OCI-LY1 (cell line): Measurements from ENCODE around the gene TREML1.

Experiments used
- H2AFZ ChIP-seq: fragments of 200-600 bp; sonication (generic), shearing (Covaris generic); 2 replicates; pipeline ENCODE4 v1.6.0; 2014; ENCODE audit warnings: antibody characterized with exemption, mild to moderate bottlenecking, low read length
- H3F3A ChIP-seq: fragments of 200-600 bp; sonication (generic), shearing (Covaris generic); 2 replicates; pipeline ENCODE4 v1.6.0; 2014; ENCODE audit warnings: mild to moderate bottlenecking, antibody characterized with exemption, low read length, moderate library complexity; ENCODE audit not compliant: insufficient read depth
- H3K27ac ChIP-seq: fragments of 200-600 bp; sonication (generic); 2 replicates; pipeline ENCODE4 v1.5.1; 2014; ENCODE audit warnings: low read length, mixed run types, mild to moderate bottlenecking, low read depth; ENCODE audit not compliant: poor library complexity, severe bottlenecking
- H3K27me3 ChIP-seq: fragments of 200-600 bp; sonication (generic); 2 replicates; pipeline ENCODE4 v1.6.0; 2014; ENCODE audit warnings: antibody characterized with exemption, mild to moderate bottlenecking, low read length, moderate library complexity; ENCODE audit not compliant: insufficient read depth
- H3K36me3 ChIP-seq: fragments of 200-600 bp; sonication (generic); 2 replicates; pipeline ENCODE4 v1.6.1; 2014; ENCODE audit warnings: mild to moderate bottlenecking, antibody characterized with exemption, low read length, moderate library complexity, mixed read lengths; ENCODE audit not compliant: insufficient read depth
- H3K4me1 ChIP-seq: fragments of 200-600 bp; sonication (generic); 2 replicates; pipeline ENCODE4 v1.5.1; 2014; ENCODE audit warnings: mild to moderate bottlenecking, low read length, moderate library complexity; ENCODE audit not compliant: insufficient read depth, severe bottlenecking
- H3K4me2 ChIP-seq: fragments of 200-600 bp; sonication (generic), shearing (Covaris generic); 2 replicates; pipeline ENCODE4 v1.6.1; 2014; ENCODE audit warnings: low read length
- H3K4me3 ChIP-seq: fragments of 200-600 bp; sonication (generic); 2 replicates; pipeline ENCODE4 v1.5.1; 2014; ENCODE audit warnings: low read length, low read depth, mild to moderate bottlenecking, mixed read lengths; ENCODE audit not compliant: poor library complexity, severe bottlenecking
- H3K79me2 ChIP-seq: fragments of 200-600 bp; shearing (Covaris generic); 2 replicates; pipeline ENCODE4 v1.6.1; 2016; ENCODE audit warnings: mixed run types, low read length, mixed read lengths; ENCODE audit not compliant: insufficient read depth
- H3K9ac ChIP-seq: fragments of 200-600 bp; sonication (generic), shearing (Covaris generic); 2 replicates; pipeline ENCODE4 v1.6.1; 2014; ENCODE audit warnings: mild to moderate bottlenecking, low read length, mixed read lengths
- H3K9me2 ChIP-seq: fragments of 200-600 bp; sonication (generic), shearing (Covaris generic); 2 replicates; pipeline ENCODE4 v1.6.1; 2014; ENCODE audit warnings: low read depth, mild to moderate bottlenecking, low read length, mixed read lengths
- H3K9me3 ChIP-seq: fragments of 200-600 bp; shearing (Covaris generic); 2 replicates; pipeline ENCODE4 v1.6.1; 2014; ENCODE audit warnings: low read length, mixed read lengths
- H4K20me1 ChIP-seq: fragments of 200-600 bp; sonication (generic), shearing (Covaris generic); 2 replicates; pipeline ENCODE4 v1.6.0; 2016; ENCODE audit warnings: mild to moderate bottlenecking, low read length; ENCODE audit not compliant: insufficient read depth
- CTCF ChIP-seq: fragments of 200-600 bp; sonication (generic), shearing (Covaris generic); IDR thresholded peaks from 2 replicates; pipeline ENCODE4 v1.5.1; 2017; ENCODE audit warnings: mild to moderate bottlenecking, antibody characterized with exemption, low read length, moderate library complexity, mixed read lengths
- EZH2 ChIP-seq: fragments of 200-600 bp; sonication (generic), shearing (Covaris generic); IDR thresholded peaks from 2 replicates; pipeline ENCODE4 v1.8.0; 2017; ENCODE audit warnings: borderline replicate concordance, mixed run types, mild to moderate bottlenecking, antibody characterized with exemption, low read length, moderate library complexity, mixed read lengths

TREML1 gene

DNA sequence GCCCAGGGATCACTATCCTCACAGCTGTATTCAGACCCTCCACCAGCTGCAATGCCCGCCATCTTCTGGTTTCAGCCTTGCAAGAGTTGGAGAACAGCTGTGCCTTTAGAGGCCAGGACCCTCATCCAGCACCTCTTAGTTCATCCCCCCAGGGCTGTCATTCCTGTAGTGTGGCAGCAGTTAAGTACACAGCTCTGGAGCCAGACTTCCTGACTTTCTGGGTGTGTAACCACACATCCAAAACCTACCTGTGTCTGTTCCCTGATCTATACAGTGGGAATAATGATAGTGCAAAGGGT lies 9.2 kb upstream of the TREML1 start:
- Histone ChIP-seq H3F3A (no peaks in the 10 kb centered on the region), H3K79me2 (no peaks in the 10 kb centered on the region), H3K36me3 (no peaks in the 10 kb centered on the region), H3K9ac (no peak overlapping the region), H3K9me3 (no peaks in the 10 kb centered on the region), H3K9me2 (no peaks in the 10 kb centered on the region), H3K4me2 (no peak overlapping the region), H3K27ac (no peak overlapping the region), H4K20me1 (no peaks in the 10 kb centered on the region), H3K4me1 (no peaks in the 10 kb centered on the region), H3K27me3 (0 out of 2 replicates have a peak, but pooled peaks cover 4% of the 10 kb centered on the region), H2AFZ (no peak overlapping the region), H3K4me3 (no peak overlapping the region)
- no peak for TF ChIP-seq CTCF
- no peak for TF ChIP-seq EZH2

DNA sequence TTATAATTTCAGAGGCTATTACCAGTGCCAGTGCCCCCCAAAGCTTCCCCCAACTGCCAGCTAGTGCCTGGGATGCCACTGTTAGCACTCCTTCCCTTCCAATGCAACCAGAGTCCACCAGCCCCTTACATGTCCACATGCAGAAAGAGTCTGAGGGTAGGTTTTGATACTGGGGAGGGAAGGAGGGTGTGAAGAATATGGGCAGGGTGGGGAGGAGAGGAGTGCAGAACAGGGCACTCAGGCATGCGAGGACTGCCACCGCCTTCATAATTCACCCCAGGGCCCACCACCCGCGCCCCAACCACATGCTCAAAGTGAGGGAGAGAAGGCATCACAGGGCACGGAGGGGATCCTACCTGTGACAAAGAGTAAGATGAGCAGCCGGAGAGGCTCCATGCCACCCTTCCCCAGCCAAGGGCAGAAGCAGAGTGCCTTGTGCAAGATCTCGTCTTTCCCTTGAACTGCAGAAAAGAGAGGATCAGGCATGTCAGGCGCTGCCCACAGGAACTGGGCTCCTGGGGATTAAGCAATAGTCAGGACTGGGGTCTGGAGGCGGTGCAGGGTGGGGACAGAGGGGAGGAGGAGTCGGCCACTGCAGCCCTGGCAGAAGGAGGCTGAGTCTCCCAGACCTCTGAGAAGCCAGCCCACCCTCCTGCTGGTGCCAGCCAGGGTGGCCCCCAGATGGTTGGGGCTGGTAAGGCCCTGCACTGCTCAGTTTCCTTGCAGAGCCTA lies 8.7 kb upstream of the TREML1 start, which contains the start of gene TREM2:
TSS of gene TREM2 (minus strand) at position 430 of the 732 bp plus-strand sequence. CDS start at position 396, 34 bp downstream.
- Histone ChIP-seq H3K9me3 (no peaks in the 10 kb centered on the region), H3K9me2 (no peaks in the 10 kb centered on the region), H3K4me3 (no peak within 1 kb of the TSS), H3K4me2 (no peak within 1 kb of the TSS), H3K27ac (no peak within 1 kb of the TSS), H3K4me1 (no peaks in the 10 kb centered on the region), H2AFZ (no peak within 1 kb of the TSS), H4K20me1 (no peaks in the 10 kb centered on the region), H3F3A (no peaks in the 10 kb centered on the region), H3K9ac (no peak within 1 kb of the TSS), H3K27me3 (0 out of 2 replicates have a peak, but pooled peaks cover 4% of the 10 kb centered on the region), H3K36me3 (no peaks in the 10 kb centered on the region), H3K79me2 (no peaks in the 10 kb centered on the region)
- no peak for TF ChIP-seq CTCF
- TF ChIP-seq EZH2: no peak

- no peaks in the 10 kb centered on the region for H3K9me3 ChIP-seq
- H3K4me1 ChIP-seq: no peaks in the 10 kb centered on the region
- H3K79me2 ChIP-seq: no peaks in the 10 kb centered on the region
- no peak overlapping the region for H3K4me2 ChIP-seq
- no peaks in the 10 kb centered on the region for H3K9me2 ChIP-seq
- H3K27me3 ChIP-seq: 0 out of 2 replicates have a peak, but pooled peaks cover 4% of the 10 kb centered on the region
- H3K4me3 ChIP-seq: no peak overlapping the region
- no peak for TF ChIP-seq CTCF
- no peak for TF ChIP-seq EZH2
- no peaks in the 10 kb centered on the region for H4K20me1 ChIP-seq
- no peak overlapping the region for H3K27ac ChIP-seq
- no peak overlapping the region for H2AFZ ChIP-seq
- no peak overlapping the region for H3K9ac ChIP-seq
- H3K36me3 ChIP-seq: no peaks in the 10 kb centered on the region
- H3F3A ChIP-seq: no peaks in the 10 kb centered on the region
Observed at GRCh38 chr6:41161851-41162552, 7.9 kb upstream of the TREML1 start.
